IMR-90 (cell line): ENCODE results near the gene VSNL1. TPM values are rescaled to one million over a fixed set of nuclear protein-coding genes. Genes with fewer than 3 reads are reported as not detected.
A peak's percentile ranks its signal among the peaks of the same experiment; 100 is the strongest.

ENCODE experiments used
- ATAC-seq: fragments of 200-7000 bp; cut with Tn5 transposase; 2 replicates; pipeline ENCODE4 v1.9.1; 2020; ENCODE audit warnings: low read depth, mild to moderate bottlenecking, moderate library complexity
- BruUV-seq: library from RNA; stranded (reverse); fragments of 400-500 nt; replicated peaks from 2 replicates; lab custom pipeline; 2021; lab: Mats Ljungman, UMichigan
- CTCF ChIA-PET: fragments of 300-600 bp; formaldehyde crosslinking; extraction: SDS; loops from one replicate; lab custom pipeline; 2021; ENCODE audit warnings: antibody characterized with exemption; lab: Yijun Ruan, JAX
- POLR2A ChIA-PET: fragments of 300-600 bp; sonication (Branson Sonifier 250); formaldehyde crosslinking; loops from one replicate; lab custom pipeline; 2022; ENCODE audit warnings: antibody characterized with exemption; ENCODE audit not compliant: unreplicated experiment; lab: Charles Lee
- DNase-seq: peaks from one replicate; pipeline ENCODE4 v3.0.0; 2013
- H2AFZ ChIP-seq: replicated peaks from 2 replicates; pipeline ENCODE3; 2013; ENCODE audit warnings: low read length, mild to moderate bottlenecking; ENCODE audit not compliant: poor library complexity
- H2AK5ac ChIP-seq: 2 replicates; pipeline ENCODE4 v1.6.1; 2013; ENCODE audit warnings: low read depth, low read length, inconsistent platforms
- H2AK9ac ChIP-seq: replicated peaks from 2 replicates; pipeline ENCODE3; 2013; ENCODE audit warnings: mild to moderate bottlenecking, low read depth, low read length, moderate library complexity; ENCODE audit not compliant: poor library complexity
- H2BK120ac ChIP-seq: 2 replicates; pipeline ENCODE4 v1.6.1; 2013; ENCODE audit warnings: low read depth, low read length, inconsistent platforms
- H2BK15ac ChIP-seq: 3 replicates; pipeline ENCODE4 v1.6.1; 2013; ENCODE audit warnings: low read depth, low read length, inconsistent platforms
- H2BK20ac ChIP-seq: 2 replicates; pipeline ENCODE4 v1.6.1; 2013; ENCODE audit warnings: low read depth, mild to moderate bottlenecking, inconsistent platforms, low read length, moderate library complexity
- H2BK5ac ChIP-seq: 2 replicates; pipeline ENCODE4 v1.6.1; 2013; ENCODE audit warnings: mild to moderate bottlenecking, low read depth, low read length, inconsistent platforms; ENCODE audit not compliant: poor library complexity, severe bottlenecking
- H3K14ac ChIP-seq: replicated peaks from 2 replicates; pipeline ENCODE4 v1.6.1; 2013; ENCODE audit warnings: low read depth, low read length, inconsistent platforms
- H3K18ac ChIP-seq: 2 replicates; pipeline ENCODE4 v1.6.1; 2013; ENCODE audit warnings: low read depth, low read length, control low read depth
- H3K23ac ChIP-seq: 2 replicates; pipeline ENCODE4 v1.6.1; 2013; ENCODE audit warnings: low read depth, low read length, inconsistent platforms
- H3K27ac ChIP-seq: 2 replicates; pipeline ENCODE4 v1.5.1; 2013; ENCODE audit warnings: mild to moderate bottlenecking, control low read depth, low read length; ENCODE audit not compliant: insufficient read depth
- H3K27me3 ChIP-seq: 2 replicates; pipeline ENCODE4 v1.6.1; 2013; ENCODE audit warnings: low read length; ENCODE audit not compliant: control insufficient read depth, insufficient read depth
- H3K36me3 ChIP-seq: 2 replicates; pipeline ENCODE4 v1.6.1; 2013; ENCODE audit warnings: low read length, mixed read lengths; ENCODE audit not compliant: control insufficient read depth, insufficient read depth
- H3K4ac ChIP-seq: 2 replicates; pipeline ENCODE4 v1.6.1; 2013; ENCODE audit warnings: low read depth, low read length, inconsistent platforms
- H3K4me1 ChIP-seq: 2 replicates; pipeline ENCODE4 v1.6.1; 2013; ENCODE audit warnings: low read length, mixed read lengths; ENCODE audit not compliant: control insufficient read depth, insufficient read depth
- H3K4me2 ChIP-seq: 2 replicates; pipeline ENCODE4 v1.6.1; 2013; ENCODE audit warnings: low read depth, mild to moderate bottlenecking, control low read depth, low read length, moderate library complexity
- H3K4me3 ChIP-seq: 2 replicates; pipeline ENCODE4 v1.5.1; 2013; ENCODE audit warnings: low read depth, mild to moderate bottlenecking, control low read depth, low read length, moderate library complexity; ENCODE audit not compliant: insufficient read depth
- H3K56ac ChIP-seq: 2 replicates; pipeline ENCODE4 v1.6.1; 2013; ENCODE audit warnings: low read length, inconsistent platforms; ENCODE audit not compliant: insufficient read depth; ENCODE audit errors: extremely low read depth
- H3K79me1 ChIP-seq, 2 experiments: 2 replicates each; pipeline ENCODE4 v1.6.1; 2013; ENCODE audit warnings: low read length in 2 of 2, inconsistent platforms in 1 of 2, low read depth in 1 of 2
- H3K9ac ChIP-seq: 2 replicates; pipeline ENCODE4 v1.6.1; 2013; ENCODE audit warnings: low read depth, low read length, control low read depth
- H3K9me1 ChIP-seq: 2 replicates; pipeline ENCODE4 v1.6.1; 2013; ENCODE audit warnings: low read length, inconsistent platforms; ENCODE audit not compliant: insufficient read depth
- H3K9me3 ChIP-seq: 2 replicates; pipeline ENCODE4 v1.6.1; 2013; ENCODE audit warnings: low read length; ENCODE audit not compliant: control insufficient read depth, insufficient read depth
- H4K20me1 ChIP-seq: 2 replicates; pipeline ENCODE4 v1.6.1; 2013; ENCODE audit warnings: low read length, inconsistent platforms; ENCODE audit not compliant: insufficient read depth
- H4K5ac ChIP-seq: 2 replicates; pipeline ENCODE4 v1.6.1; 2013; ENCODE audit warnings: mild to moderate bottlenecking, low read depth, low read length, control low read depth
- H4K8ac ChIP-seq, 2 experiments: 2 replicates each; pipeline ENCODE4 v1.6.1; 2013; ENCODE audit warnings: low read depth in 2 of 2, low read length in 2 of 2, control low read depth in 1 of 2, inconsistent platforms in 1 of 2
- H4K91ac ChIP-seq: 2 replicates; pipeline ENCODE4 v1.6.1; 2013; ENCODE audit warnings: low read depth, low read length, inconsistent platforms; ENCODE audit not compliant: insufficient read depth
- CHD1 ChIP-seq: IDR thresholded peaks from 2 replicates; pipeline ENCODE4 v1.6.1; 2012; ENCODE audit warnings: low read depth, low read length, improper control_type of control experiment
- FOS ChIP-seq: fragments of 150-350 bp; IDR thresholded peaks from 2 replicates; pipeline ENCODE4 v1.6.1; 2016; ENCODE audit warnings: low read depth, low read length
- POLR2A ChIP-seq: IDR thresholded peaks from 2 replicates; pipeline ENCODE4 v1.6.1; 2012; ENCODE audit warnings: mild to moderate bottlenecking, low read depth, low read length
- WGBS, 2 experiments: methylation state at CpG; one replicate each; pipeline versions ENCODE4 v1.1.5 to v1.1.7; 2013; ENCODE audit warnings: missing lambda C conversion rate in 2 of 2; ENCODE audit not compliant: insufficient read length in 1 of 2; ENCODE audit errors: extremely low coverage in 2 of 2; 5-methylcytosine and 5-hydroxymethylcytosine counted together
- dilution Hi-C: fragments of 300-500 bp; cut with HindIII; formaldehyde crosslinking; loops from one replicate; pipeline ENCODE4 v1.14.3; 2018; ENCODE audit warnings: low sequenced_read_pairs; ENCODE audit not compliant: unreplicated experiment
- in situ Hi-C: fragments of 300-500 bp; cut with MboI; formaldehyde crosslinking; loops from 3 replicates; pipeline ENCODE4 v1.14.3; 2019; ENCODE audit warnings: low sequenced_read_pairs, inconsistent platforms, mixed read lengths
- intact Hi-C: fragments of 100-400 bp; cut with micrococcal nuclease; formaldehyde crosslinking; loops from 2 replicates; pipeline ENCODE4 v1.10.0; 2022
- polyA plus RNA-seq, 3 experiments: library from polyadenylated mRNA; depleted of rRNA; stranded (reverse); fragments of >200 nt; gene quantifications; 2 replicates each; pipeline ENCODE4 v1.2.3, GENCODE V29; 2012; ENCODE audit warnings: low replicate concordance in 1 of 3
- total RNA-seq: library from RNA; depleted of rRNA; stranded (reverse); fragments of >200 nt; gene quantifications from 2 replicates; pipeline ENCODE4 v1.2.3, GENCODE V29; 2012

Gene VSNL1
- total and polyA plus RNA-seq, 2 of the 4 experiments (the other 2 are of a cell fraction) = 0.32 to 0.36 TPM

DNA sequence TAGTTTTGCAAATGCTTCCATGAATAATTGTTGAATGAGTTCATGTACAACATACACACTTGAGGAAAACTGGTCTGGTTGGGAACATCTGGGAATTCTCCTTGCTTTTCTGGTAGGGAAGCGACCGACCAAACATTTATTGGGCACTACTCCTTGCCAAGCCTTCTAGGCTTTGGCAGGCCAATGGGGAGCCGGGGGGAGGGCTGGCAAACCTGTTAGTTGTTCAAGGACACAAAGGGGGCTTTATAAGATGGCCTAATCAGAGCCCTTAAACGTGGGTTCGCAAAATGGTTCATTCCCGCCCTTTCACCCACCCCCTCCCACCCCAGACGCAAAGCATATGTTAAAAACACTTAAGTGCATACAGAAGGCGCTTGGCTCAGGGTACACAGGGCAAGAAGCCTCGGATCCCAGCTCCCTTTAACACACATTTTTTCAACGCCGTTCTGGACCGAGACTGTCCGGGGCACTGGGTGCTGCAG, 844 bp upstream of the VSNL1 start:
- POLR2A ChIA-PET = no interaction called here
- no peak for ATAC-seq
- CTCF ChIA-PET = interaction anchor here (0.6 to 1.3 kb wide), 3 partner anchors 21 to 563 kb away, joined by 3 to 6 read pairs (median 4); no protein-coding TSS in a partner anchor
- Histone ChIP-seq H3K27me3 (peaks cover 31% of the 10 kb centered on the region), H3K18ac (no peak overlapping the region), H3K4me3 (no peak overlapping the region; the same call in 1 of the 2 replicates), H2AK5ac (no peak overlapping the region), H2AFZ (peak overlapping the region; percentile 83), H2BK15ac (no peak overlapping the region), H3K9me1 (no peaks in the 10 kb centered on the region), H2BK120ac (no peak overlapping the region), H2BK20ac (no peak overlapping the region), H2AK9ac (no peak overlapping the region), H3K14ac (no peak overlapping the region), H3K4ac (no peak overlapping the region), H4K8ac (no peak overlapping the region), H4K5ac (no peak overlapping the region), H4K20me1 (no peaks in the 10 kb centered on the region), H3K9me3 (no peaks in the 10 kb centered on the region; the same call in 1 of the 2 replicates), H3K4me2 (peak overlapping the region; percentile 54; the same call in 1 of the 2 replicates), H3K23ac (no peak overlapping the region), H3K27ac (no peak overlapping the region), H3K56ac (no peak overlapping the region), H4K91ac (no peak overlapping the region), H3K9ac (no peak overlapping the region), H3K4me1 (no peaks in the 10 kb centered on the region; the same call in 1 of the 2 replicates), H3K36me3 (no peaks in the 10 kb centered on the region), H2BK5ac (no peak overlapping the region), H3K79me1 (no peaks in the 10 kb centered on the region)
- 15% methylated on average over 4 of the region's 13 CpGs; no CpG with 5 or more reads in 1 of the 2 experiments for WGBS, 2 experiments
- no peak for DNase-seq
- no peak for TF ChIP-seq POLR2A
- TF ChIP-seq FOS = no peak
- no peak for TF ChIP-seq CHD1
- intact Hi-C loops (loop anchor here (2.0 kb wide), 1 partner anchor 107 kb away; no protein-coding TSS in a partner anchor), dilution Hi-C loops (no loop called here), in situ Hi-C loops (no loop called here)
- BruUV-seq = no TSS peak
